ENCODE data around the gene U2AF1L4. TPM values are rescaled to one million over a fixed set of nuclear protein-coding genes. Genes with fewer than 3 reads are reported as not detected.

U2AF1L4 gene
- total and polyA plus RNA-seq, 2 donors (not counting 3 experiments of a cell fraction or from before 2014, with no cell fraction given): 5.6 to 13.5 TPM

- intact Hi-C loops (cut with micrococcal nuclease) (no loop called here), dilution Hi-C loops (cut with MboI; ENCODE audit: extremely low pct_ligation_motif_present, low sequenced_read_pairs) (no loop called here)
- POLR2A ChIA-PET: no interaction called here
- no TSS peak for BruUV-seq (replicated peaks)
- H3K27ac ChIP-seq (ENCODE audit: insufficient read depth, low read depth, low read length): no peak overlapping the region
- no peak for FAIRE-seq
- H3K9ac ChIP-seq (replicated peaks; ENCODE audit: extremely low read depth, insufficient read depth, low read length): peak overlapping the region; percentile 82
- peak overlapping the region in 1 of 3 experiments; percentile 87 for H3K4me3 ChIP-seq (replicated peaks in 1 of 3; ENCODE audit: insufficient read depth in 1 of 3, low read depth in 1 of 3, low read length in 3 of 3)
- no peak overlapping the region for H2AFZ ChIP-seq (ENCODE audit: low read depth, low read length)
- CTCF ChIA-PET: no interaction called here
- peaks cover 22% of the 10 kb centered on the region for H3K79me2 ChIP-seq (ENCODE audit: control insufficient read depth, insufficient read depth, low read length)
- H3K27me3 ChIP-seq (ENCODE audit: control insufficient read depth in 2 of 2, insufficient read depth in 2 of 2, low read length in 2 of 2): no peaks in the 10 kb centered on the region
- no peak for DNase-seq (ENCODE audit: low read depth, low spot score)
- TF ChIP-seq POLR2A (IDR thresholded peaks at IDR 0.05; ENCODE audit: low read depth, low read length) (no peak), GATA2 (IDR thresholded peaks at IDR 0.05; ENCODE audit: insufficient read depth, insufficient read length, low read depth, low read length) (no peak), FOS (IDR thresholded peaks at IDR 0.05; ENCODE audit: borderline replicate concordance, insufficient read depth, low read length) (no peak), POLR2AphosphoS5 (IDR thresholded peaks at IDR 0.05; ENCODE audit: insufficient read depth, low read depth, low read length) (no peak), EZH2 (IDR thresholded peaks at IDR 0.05; ENCODE audit: borderline replicate concordance, low read depth, low read length, severe bottlenecking) (no peak), MYC (IDR thresholded peaks at IDR 0.05; ENCODE audit: low read depth, low read length) (no peak), JUN (IDR thresholded peaks at IDR 0.05; ENCODE audit: borderline replicate concordance, insufficient read depth, insufficient read length, low read depth) (no peak), CTCF (IDR thresholded peaks at IDR 0.05; ENCODE audit: extremely low read depth in 1 of 2, insufficient read depth in 1 of 2, low read depth in 1 of 2, low read length in 2 of 2) (no peak)
- TF ChIP-seq, protein P1, sequence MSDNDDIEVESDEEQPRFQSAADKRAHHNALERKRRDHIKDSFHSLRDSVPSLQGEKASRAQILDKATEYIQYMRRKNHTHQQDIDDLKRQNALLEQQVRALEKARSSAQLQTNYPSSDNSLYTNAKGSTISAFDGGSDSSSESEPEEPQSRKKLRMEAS (IDR thresholded peaks at IDR 0.05; ENCODE audit: insufficient read depth, insufficient read length): no peak
- H3K4me1 ChIP-seq (ENCODE audit: control insufficient read depth, extremely low read depth, insufficient read depth, low read length): peaks cover 19% of the 10 kb centered on the region
- H3K9me1 ChIP-seq (replicated peaks; ENCODE audit: control insufficient read depth, extremely low read depth, insufficient read depth, low read length): no peaks in the 10 kb centered on the region
- peak overlapping the region; percentile 87 for H3K4me2 ChIP-seq (ENCODE audit: insufficient read depth, low read length)
- H4K20me1 ChIP-seq (replicated peaks; ENCODE audit: control insufficient read depth, extremely low read depth, insufficient read depth, low read length): no peaks in the 10 kb centered on the region
- no peaks in the 10 kb centered on the region for H3K36me3 ChIP-seq (ENCODE audit: control insufficient read depth in 2 of 2, extremely low read depth in 1 of 2, insufficient read depth in 2 of 2, low read length in 2 of 2)
- no peaks in the 10 kb centered on the region for H3K9me3 ChIP-seq (replicated peaks; ENCODE audit: control insufficient read depth, insufficient read depth, low read length)
Observed at GRCh38 chr19:35746531-35746930, 1.3 kb upstream of the U2AF1L4 start.
